OCI-LY7 (cell line): ENCODE data around the gene PRKG1.

Experiments
- EZH2phosphoT487 ChIP-seq: fragments of 200-600 bp; sonication (generic); IDR thresholded peaks from 2 replicates; pipeline ENCODE4 v1.6.1; 2018; ENCODE audit warnings: low read depth, borderline replicate concordance, mild to moderate bottlenecking, mixed run types, antibody characterized with exemption, low read length, moderate library complexity, mixed read lengths
- TF ChIP-seq, protein P1 (sequence below): fragments of 200-600 bp; sonication (generic); conservative IDR thresholded peaks from 2 replicates; pipeline ENCODE4 v1.5.1; 2014; ENCODE audit warnings: mild to moderate bottlenecking, antibody characterized with exemption, low read length, moderate library complexity, mixed read lengths

- TF ChIP-seq, protein P1, sequence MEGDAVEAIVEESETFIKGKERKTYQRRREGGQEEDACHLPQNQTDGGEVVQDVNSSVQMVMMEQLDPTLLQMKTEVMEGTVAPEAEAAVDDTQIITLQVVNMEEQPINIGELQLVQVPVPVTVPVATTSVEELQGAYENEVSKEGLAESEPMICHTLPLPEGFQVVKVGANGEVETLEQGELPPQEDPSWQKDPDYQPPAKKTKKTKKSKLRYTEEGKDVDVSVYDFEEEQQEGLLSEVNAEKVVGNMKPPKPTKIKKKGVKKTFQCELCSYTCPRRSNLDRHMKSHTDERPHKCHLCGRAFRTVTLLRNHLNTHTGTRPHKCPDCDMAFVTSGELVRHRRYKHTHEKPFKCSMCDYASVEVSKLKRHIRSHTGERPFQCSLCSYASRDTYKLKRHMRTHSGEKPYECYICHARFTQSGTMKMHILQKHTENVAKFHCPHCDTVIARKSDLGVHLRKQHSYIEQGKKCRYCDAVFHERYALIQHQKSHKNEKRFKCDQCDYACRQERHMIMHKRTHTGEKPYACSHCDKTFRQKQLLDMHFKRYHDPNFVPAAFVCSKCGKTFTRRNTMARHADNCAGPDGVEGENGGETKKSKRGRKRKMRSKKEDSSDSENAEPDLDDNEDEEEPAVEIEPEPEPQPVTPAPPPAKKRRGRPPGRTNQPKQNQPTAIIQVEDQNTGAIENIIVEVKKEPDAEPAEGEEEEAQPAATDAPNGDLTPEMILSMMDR = no peak
- no peak for TF ChIP-seq EZH2phosphoT487
Observed at GRCh38 chr10:51086710-51087109, 12.4 kb downstream of the PRKG1 start.
